NB4 (cell line): ENCODE data around the gene PSKH1.

ENCODE experiments used
- CTCF ChIP-seq: IDR thresholded peaks from one replicate; pipeline ENCODE4 v1.5.1; 2012; ENCODE audit warnings: low read depth, low read length
- MYC ChIP-seq: IDR thresholded peaks from 2 replicates; pipeline ENCODE4 v1.6.1; 2011; ENCODE audit warnings: low read depth, low read length
- POLR2A ChIP-seq: IDR thresholded peaks from 2 replicates; pipeline ENCODE4 v1.6.1; 2011; ENCODE audit warnings: mild to moderate bottlenecking; ENCODE audit not compliant: insufficient read length; ENCODE audit errors: extremely low read depth

GRCh38 chr16:67941469-67942199, 48.6 kb downstream of the PSKH1 start:
- TF ChIP-seq POLR2A: no peak
- no peak for TF ChIP-seq MYC
- no peak for TF ChIP-seq CTCF
